SK-N-SH treated with all-trans-retinoic acid at 6 μM for 48 hours (cell line): ENCODE data around the gene JOSD1.

Experiments used
- ISL1 ChIP-seq: fragments of 250-450 bp; sonication (Bioruptor Pico); IDR thresholded peaks from 2 replicates; pipeline ENCODE4 v2.1.2; 2022; ENCODE audit warnings: mild to moderate bottlenecking, moderate library complexity
- OSR1 ChIP-seq: fragments of 250-450 bp; sonication (Bioruptor Pico); IDR thresholded peaks from 2 replicates; pipeline ENCODE4 v1.8.0; 2022; ENCODE audit warnings: moderate library complexity, mild to moderate bottlenecking, inconsistent platforms
- PPARA ChIP-seq: fragments of 250-450 bp; sonication (Bioruptor Pico); IDR thresholded peaks from 2 replicates; pipeline ENCODE4 v1.5.0; 2020; ENCODE audit warnings: mild to moderate bottlenecking, borderline replicate concordance
- RARB ChIP-seq: fragments of 250-450 bp; sonication (Bioruptor Pico); IDR thresholded peaks from 2 replicates; pipeline ENCODE4 v1.8.0; 2021; ENCODE audit warnings: mild to moderate bottlenecking, moderate library complexity
- ZC3H10 ChIP-seq: fragments of 250-450 bp; sonication (Bioruptor Pico); IDR thresholded peaks from 2 replicates; pipeline ENCODE4 v1.5.1; 2021; ENCODE audit warnings: mild to moderate bottlenecking, moderate library complexity
- ZFP3 ChIP-seq: fragments of 250-450 bp; sonication (Bioruptor Pico); IDR thresholded peaks from 2 replicates; pipeline ENCODE4 v1.5.0; 2020; ENCODE audit warnings: mild to moderate bottlenecking, moderate library complexity
- ZFP30 ChIP-seq: fragments of 450-650 bp; formaldehyde crosslinking; IDR thresholded peaks from 2 replicates; pipeline ENCODE4 v1.5.0; 2022; ENCODE audit warnings: mild to moderate bottlenecking, moderate library complexity
- ZNF565 ChIP-seq: fragments of 450-650 bp; formaldehyde crosslinking; conservative IDR thresholded peaks from 2 replicates; pipeline ENCODE4 v1.5.0; 2020; ENCODE audit warnings: low read depth, mild to moderate bottlenecking, moderate library complexity
- ZNF70 ChIP-seq: fragments of 450-650 bp; formaldehyde crosslinking; IDR thresholded peaks from 2 replicates; pipeline ENCODE4 v1.5.0; 2020; ENCODE audit warnings: mild to moderate bottlenecking, moderate library complexity
- ZNF8 ChIP-seq: fragments of 450-650 bp; formaldehyde crosslinking; IDR thresholded peaks from 2 replicates; pipeline ENCODE4 v1.5.0; 2020; ENCODE audit warnings: mild to moderate bottlenecking, moderate library complexity
- TF ChIP-seq, protein P1 (sequence below): fragments of 250-450 bp; sonication (Bioruptor Pico); IDR thresholded peaks from 2 replicates; pipeline ENCODE4 v1.5.1; 2020; ENCODE audit warnings: low read depth, mild to moderate bottlenecking, moderate library complexity
- TF ChIP-seq, protein P2 (sequence below): fragments of 250-450 bp; sonication (Bioruptor Pico); IDR thresholded peaks from 2 replicates; pipeline ENCODE4 v1.8.0; 2020; ENCODE audit warnings: mild to moderate bottlenecking, moderate library complexity, borderline replicate concordance
- TF ChIP-seq, protein P3 (sequence below): fragments of 250-450 bp; sonication (Bioruptor Pico); IDR thresholded peaks from 2 replicates; pipeline ENCODE4 v1.5.0; 2020; ENCODE audit warnings: mild to moderate bottlenecking, moderate library complexity
- TF ChIP-seq, protein P4 (sequence below): fragments of 250-450 bp; sonication (Bioruptor Pico); IDR thresholded peaks from 2 replicates; pipeline ENCODE4 v1.8.0; 2021; ENCODE audit warnings: low read depth, mild to moderate bottlenecking, moderate library complexity, borderline replicate concordance

DNA sequence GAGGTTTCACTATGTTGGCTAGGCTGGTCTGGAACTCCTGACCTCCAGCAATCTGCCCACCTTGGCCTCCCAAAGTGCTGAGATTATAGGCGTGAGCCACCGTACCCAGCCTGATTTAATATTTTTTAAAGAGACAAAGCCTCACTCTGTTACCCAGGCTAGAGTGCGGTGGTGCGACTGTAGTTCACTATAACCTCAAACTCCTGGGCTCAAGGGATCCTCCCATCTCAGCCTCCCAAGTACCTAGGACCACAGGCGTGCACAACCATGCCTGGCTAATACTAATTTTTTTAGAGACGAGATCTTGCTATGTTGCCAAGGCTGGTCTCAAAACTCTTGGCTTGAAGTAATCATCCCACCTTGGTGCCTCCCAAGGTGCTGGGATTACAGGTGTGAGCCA is 18.5 kb upstream of the JOSD1 start:
- TF ChIP-seq ZNF70 (CRISPR knock-in tag) (no peak), OSR1 (CRISPR knock-in tag) (no peak), RARB (CRISPR knock-in tag) (no peak), ISL1 (CRISPR knock-in tag) (no peak), PPARA (no peak), ZNF8 (CRISPR knock-in tag) (no peak), ZFP3 (CRISPR knock-in tag) (no peak), ZNF565 (CRISPR knock-in tag) (no peak), ZC3H10 (CRISPR knock-in tag) (no peak), ZFP30 (no peak)
- TF ChIP-seq, protein P1, sequence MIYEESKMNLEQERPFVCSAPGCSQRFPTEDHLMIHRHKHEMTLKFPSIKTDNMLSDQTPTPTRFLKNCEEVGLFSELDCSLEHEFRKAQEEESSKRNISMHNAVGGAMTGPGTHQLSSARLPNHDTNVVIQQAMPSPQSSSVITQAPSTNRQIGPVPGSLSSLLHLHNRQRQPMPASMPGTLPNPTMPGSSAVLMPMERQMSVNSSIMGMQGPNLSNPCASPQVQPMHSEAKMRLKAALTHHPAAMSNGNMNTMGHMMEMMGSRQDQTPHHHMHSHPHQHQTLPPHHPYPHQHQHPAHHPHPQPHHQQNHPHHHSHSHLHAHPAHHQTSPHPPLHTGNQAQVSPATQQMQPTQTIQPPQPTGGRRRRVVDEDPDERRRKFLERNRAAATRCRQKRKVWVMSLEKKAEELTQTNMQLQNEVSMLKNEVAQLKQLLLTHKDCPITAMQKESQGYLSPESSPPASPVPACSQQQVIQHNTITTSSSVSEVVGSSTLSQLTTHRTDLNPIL (CRISPR knock-in tag) = no peak
- TF ChIP-seq, protein P2, sequence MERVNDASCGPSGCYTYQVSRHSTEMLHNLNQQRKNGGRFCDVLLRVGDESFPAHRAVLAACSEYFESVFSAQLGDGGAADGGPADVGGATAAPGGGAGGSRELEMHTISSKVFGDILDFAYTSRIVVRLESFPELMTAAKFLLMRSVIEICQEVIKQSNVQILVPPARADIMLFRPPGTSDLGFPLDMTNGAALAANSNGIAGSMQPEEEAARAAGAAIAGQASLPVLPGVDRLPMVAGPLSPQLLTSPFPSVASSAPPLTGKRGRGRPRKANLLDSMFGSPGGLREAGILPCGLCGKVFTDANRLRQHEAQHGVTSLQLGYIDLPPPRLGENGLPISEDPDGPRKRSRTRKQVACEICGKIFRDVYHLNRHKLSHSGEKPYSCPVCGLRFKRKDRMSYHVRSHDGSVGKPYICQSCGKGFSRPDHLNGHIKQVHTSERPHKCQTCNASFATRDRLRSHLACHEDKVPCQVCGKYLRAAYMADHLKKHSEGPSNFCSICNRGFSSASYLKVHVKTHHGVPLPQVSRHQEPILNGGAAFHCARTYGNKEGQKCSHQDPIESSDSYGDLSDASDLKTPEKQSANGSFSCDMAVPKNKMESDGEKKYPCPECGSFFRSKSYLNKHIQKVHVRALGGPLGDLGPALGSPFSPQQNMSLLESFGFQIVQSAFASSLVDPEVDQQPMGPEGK (CRISPR knock-in tag) = no peak
- TF ChIP-seq, protein P3, sequence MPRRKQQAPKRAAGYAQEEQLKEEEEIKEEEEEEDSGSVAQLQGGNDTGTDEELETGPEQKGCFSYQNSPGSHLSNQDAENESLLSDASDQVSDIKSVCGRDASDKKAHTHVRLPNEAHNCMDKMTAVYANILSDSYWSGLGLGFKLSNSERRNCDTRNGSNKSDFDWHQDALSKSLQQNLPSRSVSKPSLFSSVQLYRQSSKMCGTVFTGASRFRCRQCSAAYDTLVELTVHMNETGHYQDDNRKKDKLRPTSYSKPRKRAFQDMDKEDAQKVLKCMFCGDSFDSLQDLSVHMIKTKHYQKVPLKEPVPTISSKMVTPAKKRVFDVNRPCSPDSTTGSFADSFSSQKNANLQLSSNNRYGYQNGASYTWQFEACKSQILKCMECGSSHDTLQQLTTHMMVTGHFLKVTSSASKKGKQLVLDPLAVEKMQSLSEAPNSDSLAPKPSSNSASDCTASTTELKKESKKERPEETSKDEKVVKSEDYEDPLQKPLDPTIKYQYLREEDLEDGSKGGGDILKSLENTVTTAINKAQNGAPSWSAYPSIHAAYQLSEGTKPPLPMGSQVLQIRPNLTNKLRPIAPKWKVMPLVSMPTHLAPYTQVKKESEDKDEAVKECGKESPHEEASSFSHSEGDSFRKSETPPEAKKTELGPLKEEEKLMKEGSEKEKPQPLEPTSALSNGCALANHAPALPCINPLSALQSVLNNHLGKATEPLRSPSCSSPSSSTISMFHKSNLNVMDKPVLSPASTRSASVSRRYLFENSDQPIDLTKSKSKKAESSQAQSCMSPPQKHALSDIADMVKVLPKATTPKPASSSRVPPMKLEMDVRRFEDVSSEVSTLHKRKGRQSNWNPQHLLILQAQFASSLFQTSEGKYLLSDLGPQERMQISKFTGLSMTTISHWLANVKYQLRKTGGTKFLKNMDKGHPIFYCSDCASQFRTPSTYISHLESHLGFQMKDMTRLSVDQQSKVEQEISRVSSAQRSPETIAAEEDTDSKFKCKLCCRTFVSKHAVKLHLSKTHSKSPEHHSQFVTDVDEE (CRISPR knock-in tag) = no peak
- TF ChIP-seq, protein P4, sequence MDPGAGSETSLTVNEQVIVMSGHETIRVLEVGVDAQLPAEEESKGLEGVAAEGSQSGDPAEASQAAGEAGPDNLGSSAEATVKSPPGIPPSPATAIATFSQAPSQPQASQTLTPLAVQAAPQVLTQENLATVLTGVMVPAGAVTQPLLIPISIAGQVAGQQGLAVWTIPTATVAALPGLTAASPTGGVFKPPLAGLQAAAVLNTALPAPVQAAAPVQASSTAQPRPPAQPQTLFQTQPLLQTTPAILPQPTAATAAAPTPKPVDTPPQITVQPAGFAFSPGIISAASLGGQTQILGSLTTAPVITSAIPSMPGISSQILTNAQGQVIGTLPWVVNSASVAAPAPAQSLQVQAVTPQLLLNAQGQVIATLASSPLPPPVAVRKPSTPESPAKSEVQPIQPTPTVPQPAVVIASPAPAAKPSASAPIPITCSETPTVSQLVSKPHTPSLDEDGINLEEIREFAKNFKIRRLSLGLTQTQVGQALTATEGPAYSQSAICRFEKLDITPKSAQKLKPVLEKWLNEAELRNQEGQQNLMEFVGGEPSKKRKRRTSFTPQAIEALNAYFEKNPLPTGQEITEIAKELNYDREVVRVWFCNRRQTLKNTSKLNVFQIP (CRISPR knock-in tag) = no peak
